Smooth muscle cell (in vitro differentiated cells): ENCODE results near the gene FEM1A. TPM values are rescaled to one million over a fixed set of nuclear protein-coding genes. Genes with fewer than 3 reads are reported as not detected.

ENCODE experiments used
- DNase-seq: peaks from one replicate; lab custom pipeline; 2025; ENCODE audit not compliant: unreplicated experiment; lab: John Stamatoyannopoulos, UW
- H2AFZ ChIP-seq: fragments of 200-600 bp; sonication (generic); 2 replicates; pipeline ENCODE4 v1.6.0; 2016; ENCODE audit warnings: antibody characterized with exemption, low read depth, mild to moderate bottlenecking
- H3F3A ChIP-seq: fragments of 200-600 bp; sonication (generic); 2 replicates; pipeline ENCODE4 v1.6.0; 2017; ENCODE audit warnings: antibody characterized with exemption, low read depth
- H3K27ac ChIP-seq: fragments of 200-600 bp; sonication (generic); 2 replicates; pipeline ENCODE4 v1.5.1; 2016; ENCODE audit warnings: low read depth, mild to moderate bottlenecking
- H3K27me3 ChIP-seq: fragments of 200-600 bp; sonication (generic); 2 replicates; pipeline ENCODE4 v1.6.1; 2016; ENCODE audit warnings: low read depth, mild to moderate bottlenecking
- H3K36me3 ChIP-seq: fragments of 200-600 bp; sonication (generic); 2 replicates; pipeline ENCODE4 v1.5.1; 2016; ENCODE audit warnings: low read depth
- H3K4me1 ChIP-seq: fragments of 200-600 bp; sonication (generic); 2 replicates; pipeline ENCODE4 v1.5.1; 2016; ENCODE audit warnings: low read depth
- H3K4me2 ChIP-seq: fragments of 200-600 bp; sonication (generic); 2 replicates; pipeline ENCODE4 v1.6.0; 2016; ENCODE audit warnings: mild to moderate bottlenecking
- H3K4me3 ChIP-seq: fragments of 200-600 bp; sonication (generic); 2 replicates; pipeline ENCODE4 v1.5.1; 2016; ENCODE audit warnings: mild to moderate bottlenecking
- H3K79me2 ChIP-seq: fragments of 200-600 bp; sonication (generic); 2 replicates; pipeline ENCODE4 v1.6.0; 2016; ENCODE audit warnings: low read depth, mild to moderate bottlenecking
- H3K9ac ChIP-seq: fragments of 200-600 bp; sonication (generic); 2 replicates; pipeline ENCODE4 v1.6.0; 2016; ENCODE audit warnings: low read depth
- H3K9me3 ChIP-seq: fragments of 200-600 bp; sonication (generic); replicated peaks from 2 replicates; pipeline ENCODE4 v1.5.1; 2016; ENCODE audit warnings: low read depth
- H4K20me1 ChIP-seq: fragments of 200-600 bp; sonication (generic); 2 replicates; pipeline ENCODE4 v1.6.0; 2016; ENCODE audit warnings: low read depth
- CTCF ChIP-seq: fragments of 200-600 bp; sonication (generic); IDR thresholded peaks from 2 replicates; pipeline ENCODE4 v1.5.1; 2017; ENCODE audit warnings: borderline replicate concordance, mild to moderate bottlenecking, antibody characterized with exemption; ENCODE audit not compliant: insufficient read depth, poor library complexity, severe bottlenecking
- WGBS: methylation state at CpG from one replicate; pipeline ENCODE4 v1.1.7; 2016; ENCODE audit warnings: low lambda C conversion rate; 5-methylcytosine and 5-hydroxymethylcytosine counted together
- polyA plus RNA-seq: library from polyadenylated mRNA; unstranded; fragments of >200 nt; fragmentation: Nextera tagmentation; extraction: Ambion mirVana; gene quantifications from 2 replicates; pipeline ENCODE4 v1.2.1, GENCODE V29; 2016
- total RNA-seq: library from RNA; depleted of rRNA; stranded (reverse); fragments of >200 nt; gene quantifications from 2 replicates; pipeline ENCODE4 v1.2.3, GENCODE V29; 2014

FEM1A gene
- total and polyA plus RNA-seq, 2 experiments from 2014 or later: 1.6 to 7.1 TPM

- H3K4me2 ChIP-seq: no peak overlapping the region
- no peaks in the 10 kb centered on the region for H4K20me1 ChIP-seq
- no peak overlapping the region for H2AFZ ChIP-seq
- no peak for TF ChIP-seq CTCF
- H3K36me3 ChIP-seq: no peaks in the 10 kb centered on the region
- H3F3A ChIP-seq: peaks cover 14% of the 10 kb centered on the region
- no peak overlapping the region for H3K4me3 ChIP-seq
- no peaks in the 10 kb centered on the region for H3K27me3 ChIP-seq
- H3K27ac ChIP-seq: no peak overlapping the region
- WGBS: 23% methylated on average over 35 of the region's 37 CpGs
- no peak overlapping the region for H3K9ac ChIP-seq
- no peaks in the 10 kb centered on the region for H3K4me1 ChIP-seq
- H3K9me3 ChIP-seq: no peaks in the 10 kb centered on the region
- no peaks in the 10 kb centered on the region for H3K79me2 ChIP-seq
- DNase-seq: peak; percentile 55
Observed at GRCh38 chr19:4768934-4769777, 22.4 kb upstream of the FEM1A start.

GRCh38 chr19:4772566-4772965 is 19.0 kb upstream of the FEM1A start:
- Histone ChIP-seq H3K4me1 (no peaks in the 10 kb centered on the region), H3K27me3 (no peaks in the 10 kb centered on the region), H3K9ac (no peak overlapping the region), H4K20me1 (no peaks in the 10 kb centered on the region), H2AFZ (no peak overlapping the region), H3K27ac (no peak overlapping the region), H3K9me3 (no peaks in the 10 kb centered on the region), H3F3A (peaks cover 14% of the 10 kb centered on the region), H3K4me2 (no peak overlapping the region), H3K36me3 (no peaks in the 10 kb centered on the region), H3K79me2 (no peaks in the 10 kb centered on the region), H3K4me3 (no peak overlapping the region)
- TF ChIP-seq CTCF: no peak
- WGBS: 64% methylated on average over 2 of the region's 2 CpGs
- DNase-seq: no peak

GRCh38 chr19:4773047-4773640 is 18.4 kb upstream of the FEM1A start:
- no peak overlapping the region for H3K4me2 ChIP-seq
- no peaks in the 10 kb centered on the region for H3K36me3 ChIP-seq
- no peaks in the 10 kb centered on the region for H4K20me1 ChIP-seq
- no peaks in the 10 kb centered on the region for H3K79me2 ChIP-seq
- DNase-seq: no peak
- H3F3A ChIP-seq: peaks cover 14% of the 10 kb centered on the region
- H2AFZ ChIP-seq: no peak overlapping the region
- no peaks in the 10 kb centered on the region for H3K9me3 ChIP-seq
- no peaks in the 10 kb centered on the region for H3K27me3 ChIP-seq
- no peak for TF ChIP-seq CTCF
- 71% methylated on average over 9 of the region's 9 CpGs for whole genome bisulfite sequencing
- no peak overlapping the region for H3K4me3 ChIP-seq
- no peak overlapping the region for H3K9ac ChIP-seq
- H3K4me1 ChIP-seq: no peaks in the 10 kb centered on the region
- no peak overlapping the region for H3K27ac ChIP-seq
